Activated CD4-positive, CD25-positive, alpha-beta regulatory T cell (primary cell): ENCODE measurements around the gene ACO2.
"Not testable (repeated sequence)": the region's sequence is repeated elsewhere in the genome, so short reads cannot be mapped to it uniquely, and the experiment has no call there.

Experiments
- DNase-seq, 4 experiments: peaks; one replicate each; lab custom pipeline; 2025; lab: John Stamatoyannopoulos, UW

Gene ACO2

GRCh38 chr22:41448189-41448808 lies 20.6 kb upstream of the ACO2 start:
- peak; percentile 68 to 77 (median 72) for DNase-seq

- no peak for DNase-seq
Measured at GRCh38 chr22:41458161-41458728, 10.7 kb upstream of the ACO2 start.

DNA sequence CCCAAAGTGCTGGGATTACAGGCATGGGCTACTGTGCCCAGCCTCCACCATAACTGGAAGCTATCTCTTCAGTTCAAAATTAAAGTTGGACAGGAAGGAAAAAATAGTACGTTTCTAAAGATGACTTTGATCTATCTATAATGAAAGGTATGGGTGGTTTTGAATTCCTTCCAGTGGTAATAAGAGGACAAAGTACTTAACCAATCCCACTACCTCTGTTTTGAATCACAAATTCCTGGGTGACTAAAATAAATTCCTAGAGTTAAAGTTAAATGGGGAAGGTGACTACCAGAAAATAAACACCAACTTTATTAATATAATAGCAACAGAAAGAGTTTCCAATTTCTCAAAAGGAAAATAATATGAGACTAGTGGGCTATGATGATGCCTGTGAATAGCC lies 9.5 kb upstream of the ACO2 start:
- no peak for DNase-seq

GRCh38 chr22:41460071-41460470 lies 8.8 kb upstream of the ACO2 start:
- DNase-seq, result not testable (repeated sequence)

DNA sequence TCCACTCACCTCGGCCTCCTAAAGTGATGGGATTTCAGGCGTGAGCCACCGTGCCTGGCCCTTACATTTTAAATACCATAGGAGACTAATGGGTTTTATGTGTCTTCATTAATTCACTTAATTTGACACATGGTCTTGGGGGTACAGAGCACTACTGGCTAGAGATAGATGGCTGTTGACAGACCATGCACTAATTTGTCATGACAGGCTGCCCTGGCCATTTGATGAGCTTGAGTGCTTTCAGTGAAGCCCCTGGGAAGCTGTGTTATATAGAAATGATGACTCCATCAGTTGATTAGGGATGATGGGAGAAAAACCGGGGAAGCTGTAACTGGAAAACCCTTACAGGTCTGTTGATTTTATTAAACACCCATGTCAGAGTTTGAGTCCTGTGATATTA lies 7.0 kb upstream of the ACO2 start:
- DNase-seq, result no peak

DNA sequence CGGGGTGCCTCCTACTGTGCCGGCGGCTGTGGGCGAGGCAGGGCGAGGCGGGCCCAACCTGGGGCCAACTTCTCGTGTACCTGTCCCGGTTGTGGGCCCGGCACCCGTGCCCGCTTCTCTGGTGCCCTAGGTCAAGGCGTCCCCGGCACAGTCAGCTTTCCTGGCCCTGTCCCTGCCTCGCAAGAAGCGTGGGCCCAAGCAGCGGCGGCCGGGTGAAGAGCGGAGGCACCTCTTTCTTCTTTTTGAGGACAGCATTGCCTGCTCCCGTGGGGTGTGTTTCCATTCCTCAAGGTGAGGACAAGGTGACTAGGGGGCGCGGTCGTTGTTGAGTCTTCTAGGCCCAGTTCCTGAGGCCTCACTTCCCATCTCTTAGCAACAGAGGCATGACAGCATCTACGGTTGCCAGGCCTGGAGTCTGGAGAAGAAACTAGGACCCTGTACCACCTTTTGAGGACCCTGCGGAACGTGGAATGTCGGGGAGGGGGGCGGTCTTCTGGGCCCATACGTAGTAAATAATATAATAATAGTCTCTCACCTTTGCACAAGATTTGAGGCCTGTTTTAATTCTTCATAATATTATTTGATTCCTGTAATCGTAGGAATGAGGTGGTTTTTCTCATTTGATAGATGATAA lies 418 bp downstream of the ACO2 start:
- DNase-seq, result peak in 2 of 4 experiments; percentile 36 to 40

DNA sequence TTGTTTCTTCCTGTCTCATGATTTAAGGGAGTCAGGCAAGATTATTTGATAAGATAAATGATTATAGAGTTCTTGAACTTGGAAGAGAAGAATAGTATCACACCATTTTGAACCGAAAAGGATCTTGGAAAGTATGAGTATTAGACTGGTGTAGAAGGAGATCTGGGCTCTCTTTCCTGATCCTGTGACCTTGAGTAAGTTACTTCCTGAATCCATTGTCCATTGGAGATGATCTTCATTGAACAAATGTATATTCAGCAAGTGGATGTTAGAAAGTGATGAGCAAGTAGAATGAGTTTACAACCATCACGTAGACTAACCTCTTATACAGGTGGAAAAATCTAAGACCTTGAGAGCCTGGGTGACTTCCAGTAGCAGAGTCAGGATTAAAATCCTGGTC lies 2.0 kb downstream of the ACO2 start:
- DNase-seq, result no peak

- DNase-seq, result no peak
Measured at GRCh38 chr22:41471568-41471967, 2.7 kb downstream of the ACO2 start.

GRCh38 chr22:41474872-41475451 lies 6.0 kb downstream of the ACO2 start:
- DNase-seq, result no peak

- no peak for DNase-seq
Measured at GRCh38 chr22:41478473-41478872, 9.6 kb downstream of the ACO2 start.

GRCh38 chr22:41478891-41479521 lies 10.1 kb downstream of the ACO2 start:
- DNase-seq, result no peak

GRCh38 chr22:41479671-41480396 lies 10.9 kb downstream of the ACO2 start:
- no peak for DNase-seq

GRCh38 chr22:41480397-41480735 lies 11.4 kb downstream of the ACO2 start:
- no peak for DNase-seq

- no peak for DNase-seq
Measured at GRCh38 chr22:41481131-41481830, 12.4 kb downstream of the ACO2 start.

DNA sequence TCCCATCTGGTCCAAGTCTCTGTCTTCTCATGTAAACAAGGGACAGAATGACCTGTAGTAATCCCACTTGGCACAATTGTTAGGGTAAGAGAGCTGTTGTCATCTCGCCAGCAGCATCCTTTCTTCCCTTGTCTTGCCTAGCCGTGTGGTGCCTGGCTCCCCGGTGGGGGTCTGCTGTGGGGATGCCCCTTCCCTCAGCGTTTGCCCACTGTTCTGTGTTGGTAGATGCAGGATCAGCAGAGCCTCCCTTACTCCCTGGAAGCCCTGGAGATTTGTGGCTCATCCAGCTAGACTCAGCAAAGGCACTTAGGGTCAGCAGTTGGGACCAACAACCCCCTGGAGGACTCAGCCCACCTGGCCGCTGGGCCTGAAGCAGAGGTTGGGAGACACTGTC lies 13.0 kb downstream of the ACO2 start:
- DNase-seq, result no peak

- DNase-seq, result no peak
Measured at GRCh38 chr22:41482319-41482935, 13.5 kb downstream of the ACO2 start.

DNA sequence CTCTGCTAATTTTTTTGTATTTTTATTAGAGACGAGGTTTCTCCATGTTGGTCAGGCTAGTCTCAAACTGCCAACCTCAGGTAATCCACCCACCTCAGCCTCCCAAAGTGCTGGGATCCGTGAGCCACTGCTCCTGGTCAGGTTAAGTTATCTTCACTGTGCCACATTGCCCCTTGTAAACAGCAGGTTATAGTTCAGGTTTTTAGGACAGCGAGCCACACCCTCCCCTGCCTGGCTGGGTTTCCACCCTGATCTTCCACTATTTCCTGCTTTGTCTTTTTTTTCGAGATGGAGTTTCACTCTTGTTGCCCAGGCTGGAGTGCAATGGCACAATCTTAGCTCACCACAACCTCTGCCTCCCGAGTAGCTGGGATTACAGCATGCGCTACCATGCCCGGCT lies 16.1 kb downstream of the ACO2 start:
- DNase-seq, result no peak

GRCh38 chr22:41487037-41487935 lies 18.4 kb downstream of the ACO2 start:
- no peak for DNase-seq

GRCh38 chr22:41488076-41488475 lies 19.2 kb downstream of the ACO2 start:
- DNase-seq, result no peak
